ENCODE results near the gene PRSS12. TPM values are rescaled to one million over a fixed set of nuclear protein-coding genes. Genes with fewer than 3 reads are reported as not detected.

Gene PRSS12
- total RNA-seq, 1 experiment from 2014 or later, result 5.4 TPM

- Histone ChIP-seq H3K56ac (ENCODE audit: insufficient read length, low read depth, low read length) (no peak overlapping the region), H4K5ac (ENCODE audit: insufficient read length, low read depth, low read length) (no peak overlapping the region), H3T11ph (ENCODE audit: low read length) (no peak overlapping the region), H3K79me1 (ENCODE audit: insufficient read depth, low read depth, low read length, poor library complexity, severe bottlenecking) (no peaks in the 10 kb centered on the region), H4K20me1 (ENCODE audit: control insufficient read depth, insufficient read depth, insufficient read length) (no peaks in the 10 kb centered on the region), H2BK12ac (ENCODE audit: insufficient read length, low read depth, low read length) (no peak overlapping the region), H3K4ac (ENCODE audit: low read depth, low read length) (no peak overlapping the region), H4K91ac (ENCODE audit: insufficient read length, low read depth, low read length) (no peak overlapping the region), H3K27ac (ENCODE audit: insufficient read length, low read depth, low read length) (no peak overlapping the region), H3K79me2 (ENCODE audit: insufficient read depth, low read length) (no peaks in the 10 kb centered on the region), H3K4me1 (ENCODE audit: insufficient read depth, low read length) (no peaks in the 10 kb centered on the region; the same call in 1 of the 2 replicates), H2AFZ (ENCODE audit: low read length) (no peak overlapping the region), H3K14ac (ENCODE audit: insufficient read depth, low read length) (no peak overlapping the region), H2BK15ac (ENCODE audit: low read depth, low read length) (no peak overlapping the region), H3K9me3 (ENCODE audit: control insufficient read depth, low read depth, low read length) (no peaks in the 10 kb centered on the region), H3K4me2 (ENCODE audit: insufficient read depth, insufficient read length, low read length) (no peak overlapping the region), H3K23me2 (ENCODE audit: insufficient read length, low read depth, low read length, poor library complexity, severe bottlenecking) (no peaks in the 10 kb centered on the region), H3K18ac (ENCODE audit: insufficient read length, low read depth, low read length) (no peak overlapping the region), H2BK5ac (ENCODE audit: insufficient read length, low read length) (no peak overlapping the region), H2AK5ac (ENCODE audit: insufficient read length, low read length) (no peak overlapping the region), H3K27me3 (ENCODE audit: insufficient read depth, low read length) (no peaks in the 10 kb centered on the region), H2BK120ac (ENCODE audit: low read depth, low read length, poor library complexity, severe bottlenecking) (no peak overlapping the region), H4K8ac (replicated peaks; ENCODE audit: insufficient read length, low read depth, low read length) (no peak overlapping the region), H3K23ac (ENCODE audit: insufficient read length, low read depth, low read length) (no peak overlapping the region), H3K9ac (ENCODE audit: extremely low read depth, insufficient read length, low read length) (no peak overlapping the region), H2BK20ac (ENCODE audit: low read depth, low read length, poor library complexity, severe bottlenecking) (no peak overlapping the region)
- no peak for TF ChIP-seq CTCF (conservative IDR thresholded peaks at IDR 0.05)
- Mint-ChIP-seq H3K27ac (no peak overlapping the region), H3K4me1 (peaks cover 17 to 19% of the 10 kb centered on the region in 2 experiments), H3K27me3 (ENCODE audit: low read depth) (peaks cover 2% of the 10 kb centered on the region; the same call in 1 of the 2 replicates), H3K4me3 (no peak overlapping the region), H3K9me3 (no peaks in the 10 kb centered on the region), H3K36me3 (ENCODE audit: insufficient read depth in 1 of 3, low read depth in 3 of 3) (no peaks in the 10 kb centered on the region)
- no peak for DNase-seq
Observed at GRCh38 chr4:118344801-118345200, 8.0 kb downstream of the PRSS12 start.
